HUES6 (cell line): ENCODE measurements around the gene NLGN3.
A peak's percentile ranks its signal among the peaks of the same experiment; 100 is the strongest.

Source experiments
- H3K27ac ChIP-seq: 2 replicates; pipeline ENCODE4 v1.7.0; 2013; ENCODE audit warnings: low read depth, mild to moderate bottlenecking, low read length, inconsistent platforms
- H3K27me3 ChIP-seq: 2 replicates; pipeline ENCODE4 v1.6.1; 2013; ENCODE audit warnings: low read length; ENCODE audit not compliant: control insufficient read depth, insufficient read depth
- H3K36me3 ChIP-seq: 2 replicates; pipeline ENCODE4 v1.6.1; 2013; ENCODE audit warnings: low read length; ENCODE audit not compliant: control insufficient read depth, insufficient read depth
- H3K4me1 ChIP-seq: 2 replicates; pipeline ENCODE4 v1.6.1; 2013; ENCODE audit warnings: low read length; ENCODE audit not compliant: control insufficient read depth, insufficient read depth
- H3K4me3 ChIP-seq: 2 replicates; pipeline ENCODE4 v1.5.1; 2013; ENCODE audit warnings: low read depth, low read length
- H3K9ac ChIP-seq: one replicate; pipeline ENCODE4 v1.6.1; 2013; ENCODE audit warnings: mild to moderate bottlenecking, low read length
- H3K9me3 ChIP-seq: 2 replicates; pipeline ENCODE4 v1.6.1; 2013; ENCODE audit warnings: low read depth, low read length; ENCODE audit not compliant: control insufficient read depth, insufficient read depth

Gene NLGN3

DNA sequence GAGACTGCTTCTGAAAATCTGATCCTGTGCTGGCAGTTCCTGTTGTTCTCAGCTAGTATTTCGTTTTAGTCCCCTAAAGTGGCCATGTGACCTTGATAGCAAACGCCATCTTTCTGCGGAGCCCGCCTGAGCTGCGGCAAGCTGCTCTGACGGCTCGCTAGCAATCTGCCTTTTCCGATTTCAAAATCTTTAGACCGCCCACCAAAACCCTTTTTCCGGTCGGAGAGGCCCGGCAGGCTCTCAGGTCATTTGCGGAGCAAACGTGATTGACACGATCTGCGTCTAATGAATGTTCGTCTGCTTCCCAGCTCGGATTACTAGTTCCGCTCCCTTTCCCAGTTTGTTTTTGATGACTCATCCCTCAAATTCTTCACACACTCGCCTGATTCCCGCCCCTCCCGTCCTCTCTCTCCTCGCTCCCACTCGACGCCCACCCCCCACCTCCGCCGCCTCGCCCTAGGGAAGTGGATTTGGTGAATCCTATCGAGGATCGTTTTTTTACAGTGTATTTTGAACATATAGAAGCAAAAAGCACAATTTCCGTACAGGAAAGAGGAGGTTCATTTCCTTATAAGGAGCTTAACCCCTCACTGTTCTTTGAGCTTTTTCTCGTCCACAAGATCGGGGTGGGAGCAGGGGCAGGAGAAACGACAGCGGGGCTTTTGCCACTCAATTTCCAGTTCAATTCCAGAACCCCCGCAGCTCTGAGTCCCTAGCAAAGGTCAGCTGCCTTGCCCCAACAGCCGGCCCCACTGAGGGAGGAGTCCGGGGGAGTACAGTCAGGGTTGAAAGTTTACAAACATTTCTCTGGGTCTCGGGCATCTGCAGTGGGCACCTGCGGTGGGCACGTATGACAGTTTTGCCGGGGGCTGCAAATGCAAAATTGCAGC, 37.5 kb downstream of the NLGN3 start:
- H3K9me3 ChIP-seq = peaks cover 3% of the 10 kb centered on the region; the same call in 1 of the 2 replicates
- H3K4me1 ChIP-seq = peaks cover 24% of the 10 kb centered on the region
- H3K36me3 ChIP-seq = no peaks in the 10 kb centered on the region
- peak overlapping the region; percentile 92 for H3K9ac ChIP-seq
- H3K27me3 ChIP-seq = no peaks in the 10 kb centered on the region
- peak overlapping the region; percentile 95 for H3K27ac ChIP-seq
- peak overlapping the region; percentile 60 for H3K4me3 ChIP-seq

DNA sequence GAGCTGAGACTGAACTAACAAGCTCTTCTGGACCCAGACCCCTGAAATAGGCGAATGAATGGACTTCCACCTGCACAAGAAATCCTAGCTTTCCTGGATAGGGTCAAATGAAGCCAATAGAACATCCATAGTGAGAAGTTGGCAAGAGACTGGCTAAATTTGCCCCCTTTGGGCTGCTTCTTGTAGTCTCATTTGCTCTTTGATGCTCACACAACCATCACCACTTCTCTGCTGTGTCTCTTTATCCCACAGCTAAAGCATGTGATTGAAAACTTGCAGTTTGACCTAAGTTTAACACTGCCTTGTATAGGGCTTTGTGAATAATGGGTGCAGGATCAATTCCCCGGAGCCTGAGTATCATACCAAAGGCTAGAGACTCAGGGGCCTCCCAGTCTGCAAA, 38.2 kb downstream of the NLGN3 start:
- Histone ChIP-seq H3K36me3 (no peaks in the 10 kb centered on the region), H3K27ac (peak overlapping the region; percentile 93), H3K4me3 (peak overlapping the region; percentile 53), H3K9ac (peak overlapping the region; percentile 86), H3K9me3 (peaks cover 3% of the 10 kb centered on the region; the same call in 1 of the 2 replicates), H3K27me3 (no peaks in the 10 kb centered on the region), H3K4me1 (peaks cover 24% of the 10 kb centered on the region)

DNA sequence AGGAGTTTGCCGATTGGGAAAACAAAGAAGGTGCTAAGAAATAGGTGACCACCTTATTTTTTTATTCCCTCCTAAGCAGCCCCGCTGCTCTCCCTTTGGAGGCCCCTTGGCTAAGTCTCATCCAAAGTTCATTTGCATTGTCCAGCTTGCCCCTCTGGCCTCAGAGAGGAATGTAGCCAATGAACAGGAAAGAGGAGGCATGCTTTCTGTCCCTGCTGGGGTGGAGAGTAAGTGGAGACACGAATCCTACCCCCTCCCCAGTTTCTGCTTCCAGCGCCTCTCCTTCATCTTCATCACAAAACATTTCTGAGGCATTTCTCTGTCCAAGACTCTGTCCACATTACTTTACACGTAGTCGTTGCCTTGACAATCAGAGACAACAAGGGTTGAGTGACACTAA, 38.7 kb downstream of the NLGN3 start:
- no peaks in the 10 kb centered on the region for H3K27me3 ChIP-seq
- H3K4me3 ChIP-seq = peak overlapping the region; percentile 24; the same call in 1 of the 2 replicates
- peak overlapping the region; percentile 93; the same call in 1 of the 2 replicates for H3K27ac ChIP-seq
- no peaks in the 10 kb centered on the region for H3K36me3 ChIP-seq
- H3K4me1 ChIP-seq = peaks cover 24% of the 10 kb centered on the region
- peak overlapping the region; percentile 41 for H3K9ac ChIP-seq
- peaks cover 3% of the 10 kb centered on the region; the same call in 1 of the 2 replicates for H3K9me3 ChIP-seq

DNA sequence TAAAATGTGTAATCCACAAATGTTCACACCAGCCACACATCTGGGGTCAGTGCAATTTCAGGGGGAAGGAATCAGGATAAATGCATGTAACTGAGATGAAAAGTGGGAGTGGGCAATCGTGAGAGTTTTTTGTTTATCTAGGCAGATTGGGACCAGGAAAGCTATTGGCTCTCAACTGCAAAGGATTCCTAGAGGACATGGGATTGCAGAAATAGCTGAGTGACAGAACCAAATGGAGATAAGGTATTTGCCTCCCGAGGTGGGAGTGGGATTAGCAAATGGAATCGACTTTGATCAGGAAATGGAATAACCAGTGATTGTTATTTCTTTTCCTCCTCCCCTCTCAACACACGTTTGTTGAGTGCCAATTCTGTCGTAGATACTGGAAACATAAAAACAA, 39.5 kb downstream of the NLGN3 start:
- Histone ChIP-seq H3K27ac (no peak overlapping the region), H3K27me3 (no peaks in the 10 kb centered on the region), H3K9ac (no peak overlapping the region), H3K4me3 (no peak overlapping the region), H3K9me3 (peaks cover 3% of the 10 kb centered on the region; the same call in 1 of the 2 replicates), H3K4me1 (peaks cover 24% of the 10 kb centered on the region), H3K36me3 (no peaks in the 10 kb centered on the region)

DNA sequence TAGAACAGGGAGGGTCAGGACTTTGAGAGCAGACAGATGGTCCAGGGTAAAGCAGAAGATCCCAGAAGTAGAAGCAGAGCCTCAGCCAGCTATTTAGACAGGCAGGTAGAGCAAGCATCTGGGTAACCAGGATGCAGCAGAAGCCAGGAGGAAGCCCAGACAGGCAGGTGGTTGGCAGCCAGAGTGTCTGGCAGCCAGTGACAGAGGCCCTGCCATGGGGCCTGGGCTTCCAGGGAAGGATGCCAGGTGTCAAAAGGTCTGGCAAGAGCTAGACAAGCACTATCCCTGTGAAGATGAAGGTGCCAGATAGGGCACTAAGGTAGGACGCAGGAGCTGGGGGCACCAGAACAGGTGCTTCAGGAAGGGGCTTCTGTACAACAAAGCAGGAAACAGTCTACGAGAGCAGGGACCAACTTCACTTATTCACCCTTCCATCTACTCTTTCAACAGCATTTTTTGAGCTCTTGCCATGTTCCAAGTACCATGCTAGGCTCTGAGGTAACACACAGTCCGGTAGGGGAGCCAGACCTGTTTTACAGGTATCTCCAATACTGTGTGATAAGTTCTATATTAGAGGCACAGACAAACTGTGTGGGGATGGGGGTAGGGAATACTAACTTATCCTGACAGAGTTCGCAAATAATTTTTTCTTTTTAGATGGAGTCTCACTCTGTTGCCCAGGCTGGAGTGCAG, 40.3 kb downstream of the NLGN3 start:
- H3K4me1 ChIP-seq = peaks cover 24% of the 10 kb centered on the region
- no peaks in the 10 kb centered on the region for H3K36me3 ChIP-seq
- no peaks in the 10 kb centered on the region for H3K27me3 ChIP-seq
- H3K27ac ChIP-seq = no peak overlapping the region
- no peak overlapping the region for H3K4me3 ChIP-seq
- peaks cover 3% of the 10 kb centered on the region; the same call in 1 of the 2 replicates for H3K9me3 ChIP-seq
- no peak overlapping the region for H3K9ac ChIP-seq

DNA sequence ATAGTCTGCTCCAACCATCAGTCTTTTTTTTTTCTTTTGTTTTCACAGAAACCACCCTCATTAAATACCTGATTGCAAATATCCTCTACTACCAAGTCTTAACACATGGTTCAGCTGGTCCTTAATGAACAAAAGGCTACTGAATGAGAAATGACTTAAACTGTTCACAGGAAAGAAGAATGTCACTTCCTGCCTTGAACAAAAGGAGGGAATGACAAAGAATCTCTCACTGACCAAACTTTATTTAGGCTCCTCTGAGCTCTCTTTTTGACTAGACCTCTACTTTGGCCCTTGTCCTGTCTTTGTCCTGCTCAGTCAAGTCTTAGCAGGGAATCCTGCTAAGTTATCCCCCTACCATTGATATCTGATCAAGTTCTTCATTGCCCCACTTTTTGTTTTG, 46.6 kb downstream of the NLGN3 start:
- peaks cover 16% of the 10 kb centered on the region; the same call in 1 of the 2 replicates for H3K4me1 ChIP-seq
- peak overlapping the region; percentile 58; the same call in 1 of the 2 replicates for H3K27ac ChIP-seq
- H3K9ac ChIP-seq = no peak overlapping the region
- peaks cover 2% of the 10 kb centered on the region; the same call in 1 of the 2 replicates for H3K9me3 ChIP-seq
- H3K27me3 ChIP-seq = no peaks in the 10 kb centered on the region
- no peak overlapping the region for H3K4me3 ChIP-seq
- no peaks in the 10 kb centered on the region for H3K36me3 ChIP-seq

DNA sequence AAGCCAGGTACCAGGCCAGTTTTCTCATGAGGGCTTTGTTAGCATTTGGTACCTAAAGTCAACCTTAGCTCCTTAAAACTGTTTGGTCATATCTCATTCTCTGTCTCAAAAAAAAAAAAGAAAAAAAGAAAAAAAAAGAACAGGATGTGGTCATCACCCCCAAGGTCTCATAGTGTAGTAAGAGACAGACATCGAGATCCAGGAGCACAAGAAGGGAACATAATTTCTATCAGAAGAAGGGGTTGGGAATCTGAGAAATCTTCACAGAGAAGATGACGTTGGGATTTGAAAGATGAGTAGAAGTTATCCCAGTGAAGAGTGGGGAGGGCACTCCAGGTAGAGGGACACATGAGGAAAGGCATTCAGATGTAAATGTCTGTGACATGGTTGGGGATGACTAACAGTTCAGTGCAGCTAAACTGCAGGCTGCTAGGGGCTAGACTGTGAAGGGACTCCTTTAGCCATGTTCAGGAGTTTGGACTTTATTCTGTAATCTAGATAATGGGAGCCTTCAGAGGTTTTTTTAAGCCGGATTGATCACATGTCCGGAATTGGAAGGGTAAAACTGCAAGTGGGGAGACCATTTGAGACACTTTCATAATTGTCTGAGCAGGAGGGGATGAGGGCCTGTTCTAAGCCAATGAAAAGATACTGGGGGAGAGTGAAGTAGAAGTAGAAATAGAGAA, 51.5 kb downstream of the NLGN3 start:
- H3K27me3 ChIP-seq = no peaks in the 10 kb centered on the region
- H3K27ac ChIP-seq = no peak overlapping the region; the same call in 1 of the 2 replicates
- no peak overlapping the region for H3K4me3 ChIP-seq
- H3K36me3 ChIP-seq = no peaks in the 10 kb centered on the region
- peaks cover 3% of the 10 kb centered on the region; the same call in 1 of the 2 replicates for H3K9me3 ChIP-seq
- no peak overlapping the region for H3K9ac ChIP-seq
- H3K4me1 ChIP-seq = peaks cover 20% of the 10 kb centered on the region; the same call in 1 of the 2 replicates

DNA sequence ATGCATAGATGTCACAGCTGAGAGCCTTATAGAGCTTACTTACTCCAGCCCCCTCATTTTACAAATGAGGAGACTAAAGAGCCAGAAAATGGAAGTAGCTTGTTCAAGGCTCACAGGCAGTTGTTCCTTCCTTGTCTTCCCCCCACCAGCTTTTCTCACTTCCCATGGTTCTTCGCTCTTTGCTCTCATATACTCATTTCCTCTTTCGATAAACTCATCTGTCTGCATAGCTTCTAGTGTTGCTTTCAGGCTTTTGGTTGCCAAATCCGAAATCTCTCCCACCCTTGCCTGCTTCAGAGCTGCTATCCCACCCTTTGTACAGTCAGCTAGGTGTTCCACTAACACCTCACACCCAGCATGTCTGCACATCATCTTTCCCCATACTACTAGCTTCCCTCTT, 53.4 kb downstream of the NLGN3 start:
- no peaks in the 10 kb centered on the region for H3K27me3 ChIP-seq
- no peak overlapping the region for H3K4me3 ChIP-seq
- H3K9me3 ChIP-seq = peaks cover 7% of the 10 kb centered on the region; the same call in 1 of the 2 replicates
- no peak overlapping the region for H3K27ac ChIP-seq
- no peaks in the 10 kb centered on the region for H3K36me3 ChIP-seq
- H3K9ac ChIP-seq = no peak overlapping the region
- H3K4me1 ChIP-seq = peaks cover 15% of the 10 kb centered on the region; the same call in 1 of the 2 replicates

DNA sequence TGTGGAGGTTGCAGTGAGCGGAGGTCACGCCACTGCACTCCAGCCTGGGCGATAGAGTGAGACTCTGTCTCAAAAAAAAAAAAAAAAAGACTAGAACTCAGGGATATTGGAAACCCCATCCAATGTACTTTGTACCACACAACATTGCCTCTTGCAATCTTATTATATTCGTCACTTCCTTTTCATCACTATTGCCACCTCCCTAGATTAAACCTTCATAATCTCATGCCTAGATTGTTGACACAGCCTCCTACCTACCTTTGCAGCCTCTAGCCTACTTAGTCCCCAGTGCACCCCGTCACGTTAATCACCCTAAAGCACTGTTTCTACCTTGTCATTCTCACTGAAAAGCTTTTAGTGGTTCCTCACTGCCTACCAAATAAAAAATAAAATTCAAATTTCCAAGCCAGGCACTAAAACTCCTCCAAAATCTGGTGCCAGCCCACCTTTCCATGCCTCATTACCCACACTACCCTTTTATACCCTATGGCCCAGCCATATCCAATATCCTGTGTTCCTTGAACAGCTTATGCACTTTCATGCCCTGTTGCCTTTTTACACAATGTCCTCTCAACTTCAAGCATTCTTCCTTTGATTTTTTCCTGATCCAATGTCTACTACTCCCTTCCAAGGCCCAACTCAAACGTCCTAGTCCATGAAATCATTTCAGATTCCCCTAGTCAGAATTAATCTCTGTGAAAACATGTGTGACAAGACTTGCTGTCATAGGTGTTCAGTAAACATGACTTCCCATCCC, 54.8 kb downstream of the NLGN3 start:
- no peaks in the 10 kb centered on the region for H3K27me3 ChIP-seq
- H3K9me3 ChIP-seq = peaks cover 7% of the 10 kb centered on the region; the same call in 1 of the 2 replicates
- no peak overlapping the region for H3K9ac ChIP-seq
- H3K4me3 ChIP-seq = no peak overlapping the region
- peaks cover 15% of the 10 kb centered on the region; the same call in 1 of the 2 replicates for H3K4me1 ChIP-seq
- H3K36me3 ChIP-seq = no peaks in the 10 kb centered on the region
- H3K27ac ChIP-seq = no peak overlapping the region

DNA sequence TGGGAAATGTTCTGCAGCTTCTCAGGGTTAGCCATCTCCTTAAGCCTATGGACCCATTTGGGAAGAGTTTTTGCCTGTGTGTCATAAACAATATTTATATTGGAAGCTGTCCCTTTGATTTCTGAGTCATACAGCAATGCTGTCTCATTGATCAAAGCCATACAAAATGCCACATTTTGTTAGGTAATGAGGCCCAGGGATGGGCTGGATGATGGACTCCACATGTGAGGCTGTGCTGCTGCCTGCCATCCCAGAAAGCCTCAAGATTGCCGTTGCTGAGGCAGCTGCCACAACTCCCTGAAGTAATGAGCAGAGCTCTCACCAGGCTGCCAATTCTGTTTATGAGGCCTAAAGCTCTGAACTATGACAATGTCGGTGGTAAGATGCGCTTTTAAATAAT, 66.2 kb downstream of the NLGN3 start:
- H3K9ac ChIP-seq = no peak overlapping the region
- peaks cover 2% of the 10 kb centered on the region; the same call in 1 of the 2 replicates for H3K9me3 ChIP-seq
- no peaks in the 10 kb centered on the region for H3K4me1 ChIP-seq
- H3K27ac ChIP-seq = no peak overlapping the region
- no peaks in the 10 kb centered on the region for H3K36me3 ChIP-seq
- no peaks in the 10 kb centered on the region for H3K27me3 ChIP-seq
- H3K4me3 ChIP-seq = no peak overlapping the region
